HG03025 (cell line): Measurements from ENCODE around the gene WWC1.
"Not testable (repeated sequence)": the region's sequence is repeated elsewhere in the genome, so short reads cannot be mapped to it uniquely, and the experiment has no call there.

ENCODE experiments used
- ATAC-seq: cut with Tn5 transposase; IDR thresholded peaks from one replicate; pipeline ENCODE4 v1.9.1; 2021; ENCODE audit warnings: mild to moderate bottlenecking, moderate library complexity; ENCODE audit not compliant: unreplicated experiment, low FRiP score

Gene WWC1

GRCh38 chr5:168307022-168307421, 15.6 kb downstream of the WWC1 start:
- no peak for ATAC-seq

- no peak for ATAC-seq
Observed at GRCh38 chr5:168307925-168308584, 16.6 kb downstream of the WWC1 start.

GRCh38 chr5:168308976-168309598, 17.6 kb downstream of the WWC1 start:
- no peak for ATAC-seq

GRCh38 chr5:168310541-168310940, 19.1 kb downstream of the WWC1 start:
- ATAC-seq, result not testable (repeated sequence)

- ATAC-seq, result no peak
Observed at GRCh38 chr5:168311061-168311566, 19.7 kb downstream of the WWC1 start.

GRCh38 chr5:168312606-168313295, 21.3 kb downstream of the WWC1 start:
- ATAC-seq, result no peak

- no peak for ATAC-seq
Observed at GRCh38 chr5:168313596-168314204, 22.3 kb downstream of the WWC1 start.

GRCh38 chr5:168314735-168315411, 23.4 kb downstream of the WWC1 start:
- ATAC-seq, result no peak

- no peak for ATAC-seq
Observed at GRCh38 chr5:168315416-168316138, 24.1 kb downstream of the WWC1 start.

GRCh38 chr5:168316139-168316578, 24.7 kb downstream of the WWC1 start:
- ATAC-seq, result no peak

GRCh38 chr5:168317096-168317520, 25.7 kb downstream of the WWC1 start:
- no peak for ATAC-seq

- no peak for ATAC-seq
Observed at GRCh38 chr5:168317521-168318147, 26.2 kb downstream of the WWC1 start.

GRCh38 chr5:168318240-168318639, 26.8 kb downstream of the WWC1 start:
- ATAC-seq, result peak; percentile 84

GRCh38 chr5:168319774-168320173, 28.3 kb downstream of the WWC1 start:
- ATAC-seq, result no peak

- no peak for ATAC-seq
Observed at GRCh38 chr5:168320805-168321204, 29.4 kb downstream of the WWC1 start.

- ATAC-seq, result no peak
Observed at GRCh38 chr5:168324859-168325630, 33.6 kb downstream of the WWC1 start.

- ATAC-seq, result no peak
Observed at GRCh38 chr5:168327019-168327421, 35.6 kb downstream of the WWC1 start.

GRCh38 chr5:168327451-168327850, 36.0 kb downstream of the WWC1 start:
- no peak for ATAC-seq

- ATAC-seq, result no peak
Observed at GRCh38 chr5:168327994-168328393, 36.5 kb downstream of the WWC1 start.
